ENCODE data around the gene RENBP.

GRCh38 chrX:153900831-153901752 is 43.4 kb downstream of the RENBP start:
- TF ChIP-seq CTCF (IDR thresholded peaks at IDR 0.05; ENCODE audit: low read length) (no peak), EZH2 (optimal IDR thresholded peaks at IDR 0.05; ENCODE audit: low read depth, low read length) (no peak), EZH2phosphoT487 (IDR thresholded peaks at IDR 0.05; ENCODE audit: low read length) (no peak)

Measured in MM.1S (cell line).